ENCODE measurements around the gene SIGLEC8. TPM values are rescaled to one million over a fixed set of nuclear protein-coding genes. Genes with fewer than 3 reads are reported as not detected.

Gene SIGLEC8
- total RNA-seq, 1 donor from 2014 or later: not detected

DNA sequence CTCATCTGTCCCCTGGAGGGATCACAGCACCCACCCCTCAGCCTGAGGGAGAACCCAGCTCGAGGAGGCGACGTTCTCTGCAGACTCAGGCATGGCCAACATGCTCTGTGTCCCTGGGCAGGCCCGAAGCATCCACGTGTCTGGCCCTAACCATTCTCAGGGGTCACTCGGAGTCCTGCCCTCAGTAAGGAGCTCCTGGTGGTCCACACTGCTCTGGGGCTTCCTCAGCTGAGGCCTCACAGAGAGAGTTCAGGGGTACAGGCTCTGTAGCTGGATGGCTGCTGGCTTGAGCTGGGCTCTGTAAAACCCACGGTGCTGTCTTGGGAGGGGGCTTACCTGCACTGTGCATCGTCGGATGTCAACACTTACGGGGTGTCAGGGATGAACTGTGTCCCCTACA lies 4.4 kb upstream of the SIGLEC8 start:
- TF ChIP-seq, protein P1, sequence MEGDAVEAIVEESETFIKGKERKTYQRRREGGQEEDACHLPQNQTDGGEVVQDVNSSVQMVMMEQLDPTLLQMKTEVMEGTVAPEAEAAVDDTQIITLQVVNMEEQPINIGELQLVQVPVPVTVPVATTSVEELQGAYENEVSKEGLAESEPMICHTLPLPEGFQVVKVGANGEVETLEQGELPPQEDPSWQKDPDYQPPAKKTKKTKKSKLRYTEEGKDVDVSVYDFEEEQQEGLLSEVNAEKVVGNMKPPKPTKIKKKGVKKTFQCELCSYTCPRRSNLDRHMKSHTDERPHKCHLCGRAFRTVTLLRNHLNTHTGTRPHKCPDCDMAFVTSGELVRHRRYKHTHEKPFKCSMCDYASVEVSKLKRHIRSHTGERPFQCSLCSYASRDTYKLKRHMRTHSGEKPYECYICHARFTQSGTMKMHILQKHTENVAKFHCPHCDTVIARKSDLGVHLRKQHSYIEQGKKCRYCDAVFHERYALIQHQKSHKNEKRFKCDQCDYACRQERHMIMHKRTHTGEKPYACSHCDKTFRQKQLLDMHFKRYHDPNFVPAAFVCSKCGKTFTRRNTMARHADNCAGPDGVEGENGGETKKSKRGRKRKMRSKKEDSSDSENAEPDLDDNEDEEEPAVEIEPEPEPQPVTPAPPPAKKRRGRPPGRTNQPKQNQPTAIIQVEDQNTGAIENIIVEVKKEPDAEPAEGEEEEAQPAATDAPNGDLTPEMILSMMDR (IDR thresholded peaks at IDR 0.05; ENCODE audit: unreplicated experiment): no peak
- no peak overlapping the region for H3K4me3 Mint-ChIP-seq (ENCODE audit: unreplicated experiment)
- peaks cover 8% of the 10 kb centered on the region for H3K27me3 Mint-ChIP-seq (ENCODE audit: unreplicated experiment)
- H3K27ac Mint-ChIP-seq (ENCODE audit: unreplicated experiment): no peak overlapping the region
- no peak for DNase-seq (ENCODE audit: low spot score)
- H3K9me3 Mint-ChIP-seq (ENCODE audit: unreplicated experiment): no peaks in the 10 kb centered on the region
- H3K36me3 Mint-ChIP-seq (ENCODE audit: low read depth, unreplicated experiment): peaks cover 6% of the 10 kb centered on the region
- peaks cover 40% of the 10 kb centered on the region for H3K4me1 Mint-ChIP-seq (ENCODE audit: unreplicated experiment)

DNA sequence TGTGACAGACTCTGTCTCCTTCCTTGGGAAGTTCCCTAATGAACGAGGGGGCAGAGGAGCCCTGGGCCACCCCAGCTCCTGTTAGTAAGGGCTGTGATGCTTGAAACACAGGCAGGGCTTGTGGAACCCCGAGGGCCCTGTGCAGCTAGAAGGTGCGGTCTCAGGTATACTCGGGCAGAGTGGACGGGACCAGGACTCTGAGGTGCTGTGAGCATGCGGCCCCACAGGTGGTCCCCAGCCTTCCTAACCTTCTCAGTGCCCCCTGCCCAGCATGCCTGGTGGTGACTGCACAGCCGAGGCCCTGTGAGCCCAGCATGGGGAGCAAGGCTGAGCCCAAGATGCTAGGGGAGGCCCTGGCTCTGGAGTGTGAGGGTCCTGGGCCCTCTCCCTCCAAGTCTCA lies 4.0 kb upstream of the SIGLEC8 start:
- no peak for DNase-seq (ENCODE audit: low spot score)
- Mint-ChIP-seq H3K27me3 (ENCODE audit: unreplicated experiment) (peaks cover 8% of the 10 kb centered on the region), H3K36me3 (ENCODE audit: low read depth, unreplicated experiment) (peaks cover 6% of the 10 kb centered on the region), H3K27ac (ENCODE audit: unreplicated experiment) (no peak overlapping the region), H3K4me1 (ENCODE audit: unreplicated experiment) (peaks cover 36% of the 10 kb centered on the region), H3K9me3 (ENCODE audit: unreplicated experiment) (no peaks in the 10 kb centered on the region), H3K4me3 (ENCODE audit: unreplicated experiment) (no peak overlapping the region)
- TF ChIP-seq, protein P1 (IDR thresholded peaks at IDR 0.05; ENCODE audit: unreplicated experiment): no peak

DNA sequence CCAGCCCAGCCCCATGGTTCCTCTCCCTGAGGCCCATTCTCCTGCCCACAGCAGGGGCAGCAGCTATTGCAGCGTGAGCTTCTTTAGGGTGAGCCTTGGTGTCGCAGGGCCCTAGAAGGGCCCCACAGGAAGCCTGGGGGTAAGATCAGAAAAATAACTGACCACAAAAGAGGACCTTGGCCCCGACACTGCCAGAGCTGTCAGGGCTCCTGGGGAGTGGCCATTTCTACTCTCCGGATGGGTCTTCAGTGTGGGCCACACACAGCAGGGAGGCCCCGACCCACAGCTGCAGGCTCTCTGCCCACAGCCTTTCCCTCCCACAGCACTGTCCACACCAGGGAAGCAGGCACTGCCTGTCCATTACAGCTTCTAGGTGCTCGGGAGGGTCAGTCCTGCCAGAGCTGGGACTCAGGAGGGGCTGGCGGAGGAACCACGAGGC lies 3.5 kb upstream of the SIGLEC8 start:
- H3K9me3 Mint-ChIP-seq (ENCODE audit: unreplicated experiment): no peaks in the 10 kb centered on the region
- H3K27ac Mint-ChIP-seq (ENCODE audit: unreplicated experiment): no peak overlapping the region
- H3K36me3 Mint-ChIP-seq (ENCODE audit: low read depth, unreplicated experiment): peaks cover 6% of the 10 kb centered on the region
- peaks cover 31% of the 10 kb centered on the region for H3K4me1 Mint-ChIP-seq (ENCODE audit: unreplicated experiment)
- H3K27me3 Mint-ChIP-seq (ENCODE audit: unreplicated experiment): peaks cover 8% of the 10 kb centered on the region
- no peak overlapping the region for H3K4me3 Mint-ChIP-seq (ENCODE audit: unreplicated experiment)
- no peak for DNase-seq (ENCODE audit: low spot score)
- TF ChIP-seq, protein P1 (IDR thresholded peaks at IDR 0.05; ENCODE audit: unreplicated experiment): no peak

DNA sequence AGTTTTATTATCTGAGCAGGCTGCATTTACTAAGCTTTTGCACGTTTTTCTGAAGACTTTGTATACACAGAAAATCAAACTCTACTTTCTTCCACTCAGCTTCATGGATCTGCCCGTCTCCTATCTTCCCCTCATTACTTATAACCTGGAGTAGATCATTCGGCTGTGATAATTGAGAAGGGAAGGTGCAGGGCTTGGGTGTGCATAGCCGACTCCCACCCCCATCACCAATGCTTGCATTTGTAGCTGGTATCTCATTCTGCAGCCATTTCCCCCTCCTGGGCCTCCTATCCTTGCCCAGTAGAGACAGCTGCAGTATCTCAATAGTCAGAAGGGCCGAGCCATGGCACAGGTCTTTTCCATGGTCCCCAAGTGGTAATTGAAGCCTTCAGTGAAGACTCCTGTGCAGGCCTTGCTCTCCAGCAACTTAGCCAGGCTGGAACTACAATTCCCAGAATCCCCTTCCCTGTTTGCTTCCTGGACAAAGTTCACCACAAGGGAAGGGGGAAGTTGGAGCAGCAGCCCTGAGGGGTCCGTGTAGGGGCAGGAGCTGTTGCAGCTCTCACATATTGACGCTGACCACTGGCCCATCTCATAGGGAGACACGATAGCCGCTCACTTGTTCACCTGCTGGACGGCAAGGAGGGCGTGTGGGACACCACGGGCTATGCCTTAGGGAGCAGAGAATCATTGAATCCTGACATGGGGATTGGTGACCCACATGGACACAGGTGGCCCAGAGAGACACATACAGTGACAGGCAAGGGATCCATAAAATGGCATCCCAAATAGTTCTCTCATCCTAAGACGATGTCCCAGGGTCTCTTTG lies 2.1 kb upstream of the SIGLEC8 start:
- H3K27me3 Mint-ChIP-seq (ENCODE audit: unreplicated experiment): peaks cover 8% of the 10 kb centered on the region
- DNase-seq (ENCODE audit: low spot score): no peak

More for the DNA sequence above, 2.1 kb upstream of the SIGLEC8 start:
- H3K27ac Mint-ChIP-seq (ENCODE audit: unreplicated experiment): no peak overlapping the region
- peak overlapping the region; percentile 31 for H3K4me3 Mint-ChIP-seq (ENCODE audit: unreplicated experiment)
- H3K4me1 Mint-ChIP-seq (ENCODE audit: unreplicated experiment): peaks cover 21% of the 10 kb centered on the region
- H3K9me3 Mint-ChIP-seq (ENCODE audit: unreplicated experiment): no peaks in the 10 kb centered on the region
- H3K36me3 Mint-ChIP-seq (ENCODE audit: low read depth, unreplicated experiment): peaks cover 6% of the 10 kb centered on the region
- TF ChIP-seq, protein P1 (IDR thresholded peaks at IDR 0.05; ENCODE audit: unreplicated experiment): no peak
